ENCODE data around the gene KLK13.

The KLK13 gene

DNA sequence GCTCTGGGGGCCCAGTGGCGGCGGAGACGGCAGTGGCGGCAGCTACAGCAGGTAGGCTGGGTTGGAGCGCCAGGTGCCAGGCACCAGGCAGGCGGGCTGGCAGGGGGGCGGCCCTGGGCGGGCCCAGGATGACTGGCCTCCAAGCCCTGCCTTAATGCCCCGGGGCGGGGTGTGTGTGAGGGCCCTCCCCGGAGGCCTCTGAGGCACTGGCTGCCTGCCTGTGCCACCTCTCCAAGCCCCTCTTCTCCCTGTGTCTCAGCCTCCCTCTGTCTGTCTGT, 38.4 kb downstream of the KLK13 start, which contains the start of gene KLK11:
Gene KLK11 (minus strand): TSS at position 63 of the 278 bp plus-strand sequence. CDS start 985 bp downstream, outside the sequence.
- TF ChIP-seq, protein P1, sequence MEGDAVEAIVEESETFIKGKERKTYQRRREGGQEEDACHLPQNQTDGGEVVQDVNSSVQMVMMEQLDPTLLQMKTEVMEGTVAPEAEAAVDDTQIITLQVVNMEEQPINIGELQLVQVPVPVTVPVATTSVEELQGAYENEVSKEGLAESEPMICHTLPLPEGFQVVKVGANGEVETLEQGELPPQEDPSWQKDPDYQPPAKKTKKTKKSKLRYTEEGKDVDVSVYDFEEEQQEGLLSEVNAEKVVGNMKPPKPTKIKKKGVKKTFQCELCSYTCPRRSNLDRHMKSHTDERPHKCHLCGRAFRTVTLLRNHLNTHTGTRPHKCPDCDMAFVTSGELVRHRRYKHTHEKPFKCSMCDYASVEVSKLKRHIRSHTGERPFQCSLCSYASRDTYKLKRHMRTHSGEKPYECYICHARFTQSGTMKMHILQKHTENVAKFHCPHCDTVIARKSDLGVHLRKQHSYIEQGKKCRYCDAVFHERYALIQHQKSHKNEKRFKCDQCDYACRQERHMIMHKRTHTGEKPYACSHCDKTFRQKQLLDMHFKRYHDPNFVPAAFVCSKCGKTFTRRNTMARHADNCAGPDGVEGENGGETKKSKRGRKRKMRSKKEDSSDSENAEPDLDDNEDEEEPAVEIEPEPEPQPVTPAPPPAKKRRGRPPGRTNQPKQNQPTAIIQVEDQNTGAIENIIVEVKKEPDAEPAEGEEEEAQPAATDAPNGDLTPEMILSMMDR (IDR thresholded peaks at IDR 0.05; ENCODE audit: extremely low read depth, insufficient read depth, missing control alignments): no peak
- in situ Hi-C loops (cut with MboI; ENCODE audit: low pct_unique_long_range_greater_than_20kb, low sequenced_read_pairs, unreplicated experiment): no loop called here
- no peak for DNase-seq (ENCODE audit: low spot score)

DNA sequence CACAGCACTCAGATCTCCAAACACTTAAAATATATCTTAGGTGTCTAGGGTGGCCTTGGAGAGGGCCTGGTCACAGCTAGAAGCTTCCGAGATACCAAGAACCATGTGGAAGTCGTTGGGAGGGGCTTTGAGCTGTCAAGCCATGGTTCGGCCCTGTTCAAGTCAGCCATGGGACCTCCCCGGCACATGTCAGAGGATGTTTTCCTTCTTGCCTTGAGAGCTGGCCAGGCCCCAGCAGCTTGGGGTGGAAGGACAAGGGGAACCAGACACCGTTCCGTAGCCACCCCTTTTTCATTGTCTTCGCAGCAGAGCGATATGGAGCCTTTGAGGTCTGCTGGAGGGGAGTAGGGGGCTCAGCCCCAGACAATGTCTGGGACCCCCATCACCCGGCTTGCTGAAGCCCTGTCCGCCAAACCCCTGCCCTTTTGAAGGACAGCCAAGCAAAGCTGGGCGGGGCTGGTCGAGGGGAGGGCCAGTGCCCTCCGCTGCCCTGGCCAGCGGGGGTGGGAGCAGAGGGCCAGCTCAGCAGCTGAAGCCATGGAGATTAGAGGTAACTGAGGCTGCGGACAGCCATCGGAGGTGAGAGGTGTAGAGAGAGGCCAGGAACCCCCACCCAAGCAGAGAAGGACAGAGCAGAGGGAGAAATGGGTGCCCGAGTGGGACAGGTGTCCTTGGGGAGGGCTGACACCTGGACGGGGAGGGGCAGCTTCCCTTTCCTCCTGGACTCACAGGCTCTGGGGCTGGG, 38.9 kb downstream of the KLK13 start:
- in situ Hi-C loops (cut with MboI; ENCODE audit: low pct_unique_long_range_greater_than_20kb, low sequenced_read_pairs, unreplicated experiment): no loop called here
- TF ChIP-seq, protein P1 (IDR thresholded peaks at IDR 0.05; ENCODE audit: extremely low read depth, insufficient read depth, missing control alignments): no peak
- DNase-seq (ENCODE audit: low spot score): no peak

DNA sequence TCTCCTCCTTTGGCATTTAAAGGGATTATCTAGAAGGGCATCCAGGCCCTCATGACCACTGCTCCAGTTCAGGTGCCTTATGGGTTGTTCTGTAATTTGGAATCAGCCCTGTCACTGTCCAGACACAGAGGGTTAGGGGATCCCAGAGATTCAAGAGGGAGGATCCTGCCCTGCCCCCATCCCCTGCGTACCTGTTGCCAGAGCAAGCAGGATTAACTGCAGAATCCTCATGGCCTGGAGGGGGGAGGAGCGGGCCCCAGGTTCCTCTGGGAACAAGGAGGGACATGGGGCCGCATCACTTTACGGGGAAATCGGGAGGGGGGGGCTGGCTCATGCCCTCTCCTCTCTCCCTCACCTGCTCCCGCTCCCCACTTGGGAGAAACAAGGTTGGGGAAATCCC, 39.5 kb downstream of the KLK13 start:
- DNase-seq (ENCODE audit: low spot score): no peak
- TF ChIP-seq, protein P1 (IDR thresholded peaks at IDR 0.05; ENCODE audit: extremely low read depth, insufficient read depth, missing control alignments): no peak
- in situ Hi-C loops (cut with MboI; ENCODE audit: low pct_unique_long_range_greater_than_20kb, low sequenced_read_pairs, unreplicated experiment): no loop called here

DNA sequence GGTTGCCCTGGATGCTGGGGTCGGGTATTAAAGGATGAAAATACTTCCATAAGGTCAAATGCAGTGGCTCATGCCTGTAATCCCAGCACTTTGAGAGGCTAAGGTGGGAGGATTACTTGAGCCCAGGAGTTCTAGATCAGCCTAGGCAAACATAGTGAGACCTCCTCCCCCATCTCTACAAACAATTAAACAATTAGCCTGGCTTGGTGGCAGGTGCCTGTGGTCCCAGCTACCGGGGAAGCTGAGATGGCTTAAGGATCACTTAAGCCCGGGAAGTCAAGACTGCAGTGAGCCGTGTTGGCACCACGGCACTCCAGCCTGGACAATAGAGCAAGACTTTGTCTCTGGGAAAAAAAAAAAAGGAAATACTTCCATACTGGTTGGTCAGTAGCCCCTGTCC, 40.0 kb downstream of the KLK13 start:
- DNase-seq (ENCODE audit: low spot score): no peak
- TF ChIP-seq, protein P1 (IDR thresholded peaks at IDR 0.05; ENCODE audit: extremely low read depth, insufficient read depth, missing control alignments): no peak
- in situ Hi-C loops (cut with MboI; ENCODE audit: low pct_unique_long_range_greater_than_20kb, low sequenced_read_pairs, unreplicated experiment): no loop called here

DNA sequence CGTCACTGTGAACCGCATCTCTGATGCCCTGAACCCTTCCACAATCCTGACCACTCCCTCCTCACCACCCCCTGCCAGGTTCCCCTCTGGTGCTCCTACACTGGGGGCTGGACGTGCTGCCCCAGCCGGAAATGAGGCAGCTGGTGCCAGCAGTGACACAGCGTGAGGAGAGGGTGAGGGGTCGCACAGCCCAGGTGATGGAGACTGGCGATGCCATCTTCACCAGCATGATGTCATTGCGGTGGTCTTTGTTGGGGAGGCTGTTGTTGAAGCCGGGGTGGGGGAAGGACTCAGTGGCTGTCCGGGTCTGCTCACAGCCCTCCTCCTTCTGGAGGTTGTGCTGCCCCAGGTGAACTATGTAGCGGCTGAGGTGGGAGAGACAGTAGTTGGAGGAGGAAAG, 40.9 kb downstream of the KLK13 start:
- TF ChIP-seq, protein P1 (IDR thresholded peaks at IDR 0.05; ENCODE audit: extremely low read depth, insufficient read depth, missing control alignments): no peak
- in situ Hi-C loops (cut with MboI; ENCODE audit: low pct_unique_long_range_greater_than_20kb, low sequenced_read_pairs, unreplicated experiment): no loop called here
- DNase-seq (ENCODE audit: low spot score): no peak

DNA sequence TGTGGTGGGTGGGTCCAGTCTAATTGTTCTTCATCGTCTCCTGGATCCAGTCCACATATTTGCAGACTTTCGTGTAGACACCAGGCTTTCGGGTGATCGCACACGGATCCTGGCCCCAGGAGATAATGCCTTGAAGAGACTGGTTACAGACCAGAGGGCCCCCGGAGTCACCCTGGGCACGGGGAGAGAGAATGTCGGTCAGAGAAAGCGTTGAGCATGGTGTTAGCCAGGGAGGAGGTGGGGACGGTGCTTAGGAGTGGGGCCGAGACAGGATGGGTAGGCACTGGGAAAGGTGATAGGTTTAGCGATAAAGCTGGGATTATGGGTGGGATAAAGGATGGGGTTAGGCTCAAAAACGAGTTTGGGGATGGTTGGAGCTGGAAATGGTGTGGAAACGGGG, 42.4 kb downstream of the KLK13 start:
- no peak for DNase-seq (ENCODE audit: low spot score)
- TF ChIP-seq, protein P1 (IDR thresholded peaks at IDR 0.05; ENCODE audit: extremely low read depth, insufficient read depth, missing control alignments): no peak
- in situ Hi-C loops (cut with MboI; ENCODE audit: low pct_unique_long_range_greater_than_20kb, low sequenced_read_pairs, unreplicated experiment): no loop called here

Measured in GM13977 (cell line).